NCI-H2227 (cell line): ENCODE results near the gene CLIP4.

Experiments
- DNase-seq: peaks from one replicate; lab custom pipeline; 2025; ENCODE audit not compliant: unreplicated experiment; lab: John Stamatoyannopoulos, UW

CLIP4 gene

DNA sequence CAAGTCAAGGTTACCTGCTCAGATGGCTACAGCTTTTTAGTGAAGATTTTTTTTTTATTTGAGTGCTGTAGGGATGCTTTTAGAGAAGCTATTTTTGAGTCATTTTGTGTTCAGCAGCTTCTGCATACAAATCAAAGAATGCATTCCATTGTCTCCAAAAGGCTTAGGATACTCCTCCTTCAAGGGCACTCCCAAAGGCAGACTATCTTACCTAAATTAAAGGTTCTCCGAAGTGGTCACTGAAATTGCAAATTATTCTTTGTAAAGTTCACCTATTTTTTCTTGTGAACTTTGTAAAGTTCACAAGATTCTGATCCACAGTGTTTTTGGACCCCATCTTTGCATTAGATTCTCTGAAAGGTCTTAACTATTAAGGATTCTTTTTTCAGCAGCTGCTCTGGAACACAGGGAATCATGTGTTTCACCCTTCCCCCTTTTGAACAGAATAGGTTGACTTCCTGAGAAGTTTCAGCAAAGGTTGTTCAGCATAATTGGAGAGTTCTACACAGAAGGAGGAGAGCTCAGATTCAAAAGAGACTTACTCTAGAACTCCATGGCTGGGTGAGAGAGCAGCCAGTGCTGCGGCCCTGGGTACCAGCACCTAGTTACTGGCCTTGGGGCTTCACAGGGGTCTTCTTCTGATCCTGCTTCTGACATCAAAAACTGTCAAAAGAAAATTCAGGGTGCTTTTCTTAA lies 14.5 kb downstream of the CLIP4 start:
- DNase-seq: no peak

DNA sequence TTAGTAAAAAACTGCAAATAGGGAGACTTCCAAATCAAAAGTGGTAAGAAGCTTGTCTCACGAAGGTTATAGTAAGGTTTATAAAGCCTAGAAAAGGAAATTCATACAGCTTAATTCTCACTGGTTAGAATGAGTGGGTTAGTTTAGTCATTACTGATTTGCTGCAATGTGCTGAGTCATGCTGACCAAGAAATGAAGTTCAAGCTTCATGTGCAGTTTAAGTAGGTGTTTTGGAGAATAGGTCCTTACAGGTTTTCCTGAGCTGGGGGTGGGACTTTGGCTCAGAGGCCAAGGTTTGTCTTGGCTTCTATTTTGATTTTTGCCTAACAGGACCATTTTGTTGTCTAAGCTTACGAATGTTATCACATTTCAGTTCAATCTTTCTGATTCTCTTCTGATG lies 15.1 kb downstream of the CLIP4 start:
- DNase-seq: peak; percentile 25

DNA sequence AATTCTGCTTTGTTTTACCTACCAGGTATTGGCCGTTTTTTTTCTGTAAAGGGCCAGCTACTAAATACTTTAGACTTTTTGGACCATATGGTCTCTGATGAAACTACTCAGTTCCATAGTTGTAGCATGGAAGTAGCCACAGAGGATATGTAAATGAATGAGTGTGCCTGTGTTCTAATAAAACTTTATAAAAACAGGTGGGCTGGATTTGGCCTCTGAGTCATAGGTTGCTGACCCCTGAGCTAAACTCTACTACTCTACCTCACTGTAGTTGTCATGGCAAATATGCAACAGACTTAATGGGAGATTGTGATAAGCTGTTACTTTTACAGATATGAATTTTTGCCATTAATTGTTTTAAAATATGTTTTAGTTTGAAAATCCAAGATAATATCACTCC lies 19.7 kb downstream of the CLIP4 start:
- no peak for DNase-seq

DNA sequence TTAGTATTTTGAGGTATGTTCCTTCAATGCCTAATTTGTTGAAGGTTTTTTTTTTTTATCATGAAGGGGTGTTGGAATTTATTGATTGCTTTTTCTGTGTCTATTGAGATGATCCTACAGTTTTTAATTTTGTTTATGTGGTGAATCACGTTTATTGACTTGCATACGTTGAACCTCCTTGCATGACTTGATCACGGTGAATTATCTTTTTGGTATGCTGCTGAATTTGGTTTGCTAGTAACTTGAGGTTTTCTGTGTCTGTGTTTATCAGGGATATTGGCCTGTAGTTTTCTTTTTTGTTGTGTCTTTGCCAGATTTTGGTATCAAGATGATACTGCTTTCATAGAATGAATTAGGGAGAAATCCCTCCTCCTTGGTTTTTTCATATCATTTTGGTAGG lies 23.9 kb downstream of the CLIP4 start:
- no peak for DNase-seq

DNA sequence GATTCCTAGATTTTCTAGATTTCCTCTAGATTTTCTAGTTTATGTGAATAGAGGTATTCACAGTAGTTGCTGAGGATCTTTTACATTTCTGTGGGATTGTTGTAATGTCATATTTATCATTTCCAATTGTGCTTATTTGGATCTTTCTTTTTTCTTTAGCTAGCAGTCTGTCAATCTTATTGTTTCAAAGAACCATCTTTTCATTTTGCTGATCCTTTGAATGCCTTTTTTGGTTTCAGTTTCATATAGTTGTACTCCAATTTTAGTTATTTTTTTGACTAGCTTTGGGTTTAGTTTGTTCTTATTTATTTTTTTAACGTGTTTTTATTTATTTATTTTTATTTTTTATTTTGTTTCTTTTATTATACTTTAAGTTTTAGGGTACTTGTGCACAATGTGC lies 24.5 kb downstream of the CLIP4 start:
- no peak for DNase-seq

DNA sequence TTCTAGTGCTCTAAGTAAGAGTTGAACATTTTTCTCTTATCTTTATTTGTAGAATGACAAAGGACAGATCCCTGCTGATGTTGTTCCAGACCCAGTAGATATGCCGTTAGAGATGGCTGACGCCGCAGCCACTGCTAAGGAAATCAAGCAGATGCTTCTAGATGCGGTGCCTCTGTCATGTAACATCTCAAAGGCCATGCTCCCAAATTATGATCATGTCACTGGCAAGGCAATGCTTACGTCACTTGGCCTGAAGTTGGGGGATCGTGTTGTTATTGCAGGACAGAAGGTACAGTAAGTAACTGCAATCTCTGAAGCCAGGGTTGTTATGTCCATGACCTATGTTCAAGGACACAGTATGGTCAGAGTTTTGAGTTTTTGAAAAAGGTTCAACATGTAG lies 28.4 kb downstream of the CLIP4 start:
- no peak for DNase-seq

DNA sequence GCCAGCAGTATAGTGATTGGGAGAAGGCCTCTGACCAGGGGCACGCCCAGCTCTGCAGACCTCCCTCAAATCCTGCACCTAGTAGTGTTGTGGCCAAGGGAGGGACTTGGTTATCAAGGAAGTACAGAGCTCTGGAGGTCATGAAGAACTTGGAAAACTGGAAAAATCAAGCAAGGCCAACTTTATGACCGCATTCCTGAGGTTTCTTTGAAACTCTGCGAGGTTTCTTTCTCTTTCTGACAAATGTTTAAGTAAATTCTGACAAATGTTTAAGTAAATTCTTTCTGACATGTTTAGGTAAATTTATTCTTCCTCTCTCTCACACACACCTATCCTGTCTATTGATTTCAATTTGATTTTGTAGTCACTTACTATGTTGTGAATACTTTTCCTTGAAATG lies 31.0 kb downstream of the CLIP4 start:
- DNase-seq: no peak

DNA sequence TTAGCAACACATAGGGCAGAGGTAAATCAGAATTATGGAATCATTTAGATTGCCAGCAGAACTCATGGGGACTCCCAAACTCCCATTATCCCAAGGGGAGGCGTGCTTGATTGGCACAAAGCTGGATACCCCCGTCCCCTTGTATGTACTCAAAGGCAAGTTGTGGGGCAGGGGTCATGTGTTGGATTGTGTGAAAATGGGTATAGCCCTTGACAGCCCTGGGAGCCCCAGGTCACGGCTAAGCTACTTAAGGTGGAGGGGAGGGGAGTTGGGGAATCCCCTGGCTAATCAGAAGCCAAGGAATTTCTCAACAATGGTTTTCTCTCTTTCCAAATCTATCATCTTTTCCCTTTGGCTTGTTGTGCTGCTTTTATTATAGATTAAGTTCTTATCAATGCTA lies 32.7 kb downstream of the CLIP4 start:
- no peak for DNase-seq

DNA sequence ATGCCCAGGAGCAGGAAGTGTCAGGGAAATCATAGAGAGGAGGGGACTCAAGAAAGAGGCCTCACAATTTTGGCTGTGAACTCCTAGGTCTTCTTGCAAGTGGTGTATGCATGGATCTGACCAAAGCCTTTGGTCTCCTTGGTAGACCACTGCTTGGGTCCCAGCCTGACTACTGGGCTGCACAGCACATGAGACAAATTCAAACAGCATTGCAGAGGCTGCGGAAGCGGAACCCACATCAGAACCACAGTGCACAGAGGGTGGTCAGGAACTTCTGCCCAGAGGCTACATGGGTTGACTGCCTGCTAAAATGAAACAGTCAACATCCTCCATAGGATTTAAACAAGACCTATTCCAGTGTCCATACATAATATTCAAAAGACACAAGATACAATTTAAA lies 39.4 kb downstream of the CLIP4 start:
- no peak for DNase-seq

DNA sequence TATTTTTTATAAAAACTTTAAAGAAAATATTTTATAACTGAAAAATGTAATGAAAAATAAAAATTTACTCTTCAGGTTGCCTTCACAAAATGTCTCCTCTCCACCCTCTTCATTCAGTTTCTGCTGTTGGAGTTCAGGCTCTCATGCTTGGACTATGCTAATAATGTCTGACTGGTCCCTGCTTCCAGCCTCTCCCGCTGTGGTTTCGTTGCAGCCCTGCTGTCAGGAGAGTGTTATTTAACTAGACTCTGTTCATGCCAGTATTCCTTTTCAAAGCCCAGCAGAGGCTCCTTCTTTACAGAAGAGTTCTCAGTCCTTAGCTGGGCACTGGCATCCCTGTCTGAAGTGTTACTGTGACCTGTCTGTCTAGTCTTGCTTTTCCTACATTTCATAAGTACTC lies 40.4 kb downstream of the CLIP4 start:
- no peak for DNase-seq

DNA sequence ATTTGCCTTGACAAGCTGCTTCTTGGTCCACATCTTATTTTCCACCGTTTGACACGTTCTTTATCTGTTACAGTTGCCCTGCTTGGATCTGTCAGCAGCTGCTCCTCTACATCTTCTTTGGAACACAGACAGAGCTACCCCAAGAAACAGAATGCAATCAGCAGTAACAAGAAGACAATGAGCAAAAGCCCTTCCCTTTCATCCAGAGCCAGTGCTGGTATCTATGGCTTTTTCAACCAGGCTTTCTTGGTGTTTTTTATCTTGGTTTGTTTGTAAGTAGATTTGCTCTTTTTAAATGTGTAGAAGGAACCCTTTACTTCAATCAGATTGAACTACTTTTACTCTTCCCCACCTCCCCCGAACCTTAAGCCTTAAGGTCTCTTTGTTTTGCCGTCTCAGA lies 41.9 kb downstream of the CLIP4 start:
- DNase-seq: no peak

DNA sequence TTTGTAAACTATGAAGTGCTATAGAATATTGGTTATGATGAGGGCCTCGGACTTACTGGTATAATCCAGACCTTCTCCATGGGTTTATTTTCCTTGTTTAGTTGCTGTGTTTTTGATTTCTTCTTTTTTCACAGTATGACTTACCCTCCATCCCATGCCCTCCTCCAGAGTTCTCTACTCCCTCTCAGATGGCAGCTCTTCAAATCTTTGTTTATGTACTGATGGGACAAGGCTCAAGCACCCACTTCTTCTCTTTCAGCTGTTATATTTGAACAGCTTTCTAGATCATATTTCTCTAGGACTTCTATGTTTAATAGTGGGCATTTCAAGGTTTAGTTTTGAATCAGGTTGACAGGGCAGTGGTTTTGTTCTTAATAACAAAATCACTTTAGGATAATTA lies 43.9 kb downstream of the CLIP4 start:
- no peak for DNase-seq

DNA sequence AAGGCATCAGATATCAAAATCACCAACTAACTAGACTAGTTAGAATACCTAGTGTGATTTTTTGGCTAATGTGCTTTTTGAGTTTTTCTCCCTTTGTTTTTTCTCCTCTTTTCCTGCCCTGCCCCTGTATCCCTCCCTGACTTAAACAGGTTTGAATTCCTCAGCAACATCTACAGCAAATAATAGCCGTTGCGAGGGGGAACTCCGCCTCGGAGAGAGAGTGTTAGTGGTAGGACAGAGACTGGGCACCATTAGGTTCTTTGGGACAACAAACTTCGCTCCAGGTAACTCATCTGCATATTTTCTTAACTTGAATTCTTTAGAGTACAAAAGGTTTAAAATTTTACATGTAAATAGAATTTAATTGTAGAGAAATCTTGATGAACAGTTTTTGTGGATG lies 45.0 kb downstream of the CLIP4 start:
- DNase-seq: no peak

DNA sequence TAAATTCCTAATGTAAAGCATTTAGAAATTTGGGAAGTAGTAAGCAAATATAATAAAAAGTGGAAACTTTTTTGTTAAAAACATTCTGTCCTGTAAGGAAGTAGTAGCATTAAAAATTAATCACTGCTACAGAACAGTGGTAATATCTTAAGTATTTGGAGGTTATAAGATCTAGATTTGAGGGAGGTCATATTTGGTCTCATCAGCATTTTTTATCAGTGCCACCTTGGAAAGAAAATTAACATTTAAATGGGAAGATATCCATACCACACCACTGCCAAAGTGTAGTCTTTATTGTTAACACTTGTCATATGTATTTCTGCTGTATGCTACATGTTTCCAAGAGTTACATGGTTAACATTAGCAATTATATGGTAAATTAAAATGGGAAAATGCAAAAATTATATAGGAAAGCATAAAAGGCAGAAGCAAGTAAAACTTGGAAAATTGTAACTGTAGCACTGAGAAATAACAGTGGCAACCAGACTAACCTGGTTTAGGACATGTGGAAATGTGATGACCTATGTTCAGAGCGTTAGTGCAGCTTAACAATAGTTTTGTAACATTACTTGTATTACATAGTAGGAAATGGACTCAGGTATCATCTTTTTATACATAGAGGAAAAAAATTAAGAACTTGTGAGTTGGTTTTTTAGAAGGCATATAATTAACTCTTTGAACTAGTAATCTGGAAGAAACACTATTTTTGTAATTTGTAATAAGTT lies 47.2 kb downstream of the CLIP4 start:
- no peak for DNase-seq

DNA sequence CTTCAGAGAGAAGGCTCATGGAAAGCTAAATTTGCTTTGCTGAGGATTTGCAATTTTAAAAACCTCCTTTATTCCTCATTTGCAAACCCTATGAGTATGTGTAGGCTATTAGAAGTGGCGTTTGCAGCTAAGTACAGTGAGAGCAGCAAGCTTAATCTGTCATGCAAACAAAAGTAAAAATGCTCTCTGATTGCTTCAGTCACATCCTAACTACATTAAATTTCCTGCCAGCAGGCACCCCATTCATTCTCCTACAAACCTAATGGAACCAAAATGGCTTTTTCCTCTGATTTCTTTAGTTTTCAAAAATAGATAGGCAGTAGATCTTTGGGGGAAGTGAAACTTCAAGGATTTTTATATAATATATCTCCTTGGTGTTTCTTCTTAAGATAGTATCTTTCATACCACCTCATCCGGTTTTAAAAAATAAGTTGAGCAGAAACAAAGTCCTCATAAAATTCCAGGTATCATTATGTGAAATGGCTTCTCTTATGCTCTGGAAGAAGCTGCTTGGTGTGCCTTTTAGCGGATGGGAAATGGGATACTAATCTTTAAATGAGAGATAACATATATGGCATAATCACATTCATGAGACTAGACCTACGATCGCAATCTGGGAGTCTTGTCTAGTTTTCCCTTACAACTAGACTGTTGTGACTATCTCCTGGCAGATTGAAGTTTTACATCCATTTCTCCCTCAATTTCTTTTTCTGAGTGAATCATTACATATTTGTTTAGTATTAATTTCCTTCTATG lies 49.1 kb downstream of the CLIP4 start:
- no peak for DNase-seq

DNA sequence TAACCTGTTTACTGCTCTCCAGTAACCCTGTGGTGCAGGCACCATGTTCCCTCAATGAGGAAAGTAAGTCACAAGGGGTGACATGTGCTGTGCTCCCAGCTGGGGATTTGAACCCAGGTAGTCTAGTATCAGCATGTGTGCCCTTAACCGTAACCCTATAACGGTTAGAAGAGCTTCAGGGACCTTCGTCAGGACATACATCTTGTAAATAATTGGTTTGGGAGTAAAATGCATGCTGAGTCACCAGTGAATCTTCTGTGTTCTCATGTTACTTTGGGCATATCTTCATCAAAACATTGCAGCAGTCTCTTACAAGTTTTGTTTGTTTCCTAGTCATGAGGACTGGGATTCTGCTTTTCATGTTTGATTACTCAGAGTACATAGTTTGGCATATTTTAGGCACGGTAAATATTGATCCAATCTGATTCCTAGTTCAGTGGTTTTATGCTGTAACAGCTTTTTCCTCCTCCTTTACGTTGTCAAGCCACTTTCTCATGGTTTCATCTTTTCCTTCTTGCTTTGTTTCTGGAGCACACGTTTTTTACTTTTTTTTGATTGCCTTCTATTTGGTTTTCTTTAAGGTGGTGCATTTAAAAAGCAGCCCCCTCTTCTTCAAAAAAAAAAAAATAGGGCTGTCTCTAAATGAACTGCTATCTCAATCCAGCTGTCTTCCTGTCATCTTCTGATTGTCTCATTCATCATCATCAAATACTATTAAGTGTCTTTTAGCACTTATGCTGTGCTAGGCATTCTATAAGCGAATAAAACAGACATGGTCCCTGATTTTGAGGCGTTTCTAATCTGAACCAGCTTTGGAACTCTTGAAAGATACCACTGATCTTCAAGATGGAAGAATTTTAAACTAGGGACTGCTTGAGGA lies 50.4 kb downstream of the CLIP4 start:
- peak; percentile 29 for DNase-seq

DNA sequence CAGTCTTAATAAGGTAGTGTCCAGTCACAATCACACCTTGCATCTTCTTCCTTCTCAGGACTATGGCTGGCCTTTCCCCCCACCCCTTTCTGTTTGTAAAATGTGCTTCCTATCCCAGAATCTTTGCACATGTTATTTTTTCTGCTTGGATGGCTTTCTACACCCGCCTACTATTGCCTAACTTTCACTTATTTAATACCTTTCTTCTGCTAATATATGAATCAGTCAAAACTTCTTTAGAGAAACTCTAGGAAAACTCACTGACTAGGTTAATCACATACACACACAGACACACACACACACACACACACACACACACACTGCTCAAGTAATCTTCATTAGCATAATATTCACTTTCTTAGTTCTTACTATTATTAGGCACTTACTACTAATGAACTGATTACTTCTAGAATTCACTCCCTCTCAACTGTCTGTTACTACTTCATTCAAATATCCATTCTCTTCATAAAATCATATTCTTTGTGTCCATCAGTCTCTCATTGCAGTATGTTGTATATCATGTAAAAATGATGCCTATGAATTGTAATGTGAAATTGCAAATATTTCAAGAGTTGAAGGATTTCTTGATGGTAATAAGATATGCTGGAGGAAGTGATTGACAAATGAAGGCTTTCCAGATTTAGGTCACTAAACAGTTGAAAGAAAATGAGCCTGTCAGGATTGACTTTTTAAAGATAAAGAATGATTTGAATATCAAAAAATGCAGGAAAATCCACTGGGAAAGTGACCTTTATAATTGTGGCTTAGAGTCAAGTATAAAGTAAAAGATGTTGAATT lies 51.2 kb downstream of the CLIP4 start:
- no peak for DNase-seq

DNA sequence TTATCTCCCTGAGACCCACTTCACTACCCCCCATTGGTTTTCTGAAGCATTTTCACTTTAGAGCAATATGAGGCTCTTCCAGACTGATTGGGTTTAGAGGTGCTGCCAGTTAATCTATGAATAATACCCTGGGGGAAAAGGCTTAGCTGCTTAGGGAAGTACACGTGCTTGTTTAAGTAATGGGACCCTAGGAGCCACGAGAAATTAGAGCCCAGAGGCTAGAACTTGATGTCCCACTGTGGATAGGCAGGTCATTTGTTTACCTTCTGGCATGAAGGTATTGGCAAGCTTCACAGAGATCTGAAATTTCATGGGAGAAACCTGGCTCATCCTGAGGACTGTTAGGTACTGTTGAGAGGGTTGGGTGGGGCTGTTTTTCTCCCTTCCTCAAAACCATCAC lies 59.7 kb downstream of the CLIP4 start:
- no peak for DNase-seq

DNA sequence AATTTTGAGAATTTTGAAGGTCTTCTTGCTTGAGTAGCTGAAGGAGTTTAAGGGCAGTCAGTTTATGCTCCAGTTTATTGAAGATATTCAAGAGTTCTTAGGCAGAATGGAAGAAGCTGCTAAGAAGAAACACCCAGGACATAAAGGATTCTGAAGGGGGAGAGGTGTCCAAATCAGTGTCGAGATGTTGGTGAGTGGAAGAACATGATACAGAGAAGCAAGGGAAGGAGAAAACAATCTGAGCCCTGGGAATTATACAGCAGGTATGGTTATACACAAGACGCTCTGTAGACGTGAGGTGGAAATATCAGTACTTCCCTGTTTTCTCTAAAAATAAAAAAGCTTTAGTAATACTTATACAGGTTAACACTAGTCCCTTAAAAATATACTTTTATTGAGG lies 60.1 kb downstream of the CLIP4 start:
- no peak for DNase-seq

DNA sequence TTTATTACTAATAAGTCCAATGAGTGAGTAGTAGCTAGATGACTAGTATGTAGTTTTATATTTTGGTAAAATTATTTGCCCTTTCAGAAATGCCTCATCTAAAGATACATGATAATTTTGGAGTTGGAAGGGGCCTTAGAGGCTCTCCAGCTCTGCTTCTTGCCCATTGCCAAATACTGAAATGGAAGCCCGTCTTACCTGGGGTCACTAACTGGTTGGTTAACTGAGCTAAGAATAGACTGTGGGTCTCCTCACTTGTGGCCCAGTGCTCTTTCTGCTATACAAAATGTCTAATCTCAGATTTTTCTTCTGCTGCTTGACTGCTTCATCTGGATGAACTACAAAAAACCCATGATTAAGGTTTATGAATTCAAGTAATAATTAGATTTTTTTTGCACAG lies 67.1 kb downstream of the CLIP4 start:
- no peak for DNase-seq
